HUES6 (cell line): ENCODE measurements around the gene PDCD1LG2.

Experiments used
- H3K27ac ChIP-seq: 2 replicates; pipeline ENCODE4 v1.7.0; 2013; ENCODE audit warnings: low read depth, mild to moderate bottlenecking, low read length, inconsistent platforms
- H3K27me3 ChIP-seq: 2 replicates; pipeline ENCODE4 v1.6.1; 2013; ENCODE audit warnings: low read length; ENCODE audit not compliant: control insufficient read depth, insufficient read depth
- H3K36me3 ChIP-seq: 2 replicates; pipeline ENCODE4 v1.6.1; 2013; ENCODE audit warnings: low read length; ENCODE audit not compliant: control insufficient read depth, insufficient read depth
- H3K4me1 ChIP-seq: 2 replicates; pipeline ENCODE4 v1.6.1; 2013; ENCODE audit warnings: low read length; ENCODE audit not compliant: control insufficient read depth, insufficient read depth
- H3K4me3 ChIP-seq: 2 replicates; pipeline ENCODE4 v1.5.1; 2013; ENCODE audit warnings: low read depth, low read length
- H3K9ac ChIP-seq: one replicate; pipeline ENCODE4 v1.6.1; 2013; ENCODE audit warnings: mild to moderate bottlenecking, low read length
- H3K9me3 ChIP-seq: 2 replicates; pipeline ENCODE4 v1.6.1; 2013; ENCODE audit warnings: low read depth, low read length; ENCODE audit not compliant: control insufficient read depth, insufficient read depth

Gene PDCD1LG2

DNA sequence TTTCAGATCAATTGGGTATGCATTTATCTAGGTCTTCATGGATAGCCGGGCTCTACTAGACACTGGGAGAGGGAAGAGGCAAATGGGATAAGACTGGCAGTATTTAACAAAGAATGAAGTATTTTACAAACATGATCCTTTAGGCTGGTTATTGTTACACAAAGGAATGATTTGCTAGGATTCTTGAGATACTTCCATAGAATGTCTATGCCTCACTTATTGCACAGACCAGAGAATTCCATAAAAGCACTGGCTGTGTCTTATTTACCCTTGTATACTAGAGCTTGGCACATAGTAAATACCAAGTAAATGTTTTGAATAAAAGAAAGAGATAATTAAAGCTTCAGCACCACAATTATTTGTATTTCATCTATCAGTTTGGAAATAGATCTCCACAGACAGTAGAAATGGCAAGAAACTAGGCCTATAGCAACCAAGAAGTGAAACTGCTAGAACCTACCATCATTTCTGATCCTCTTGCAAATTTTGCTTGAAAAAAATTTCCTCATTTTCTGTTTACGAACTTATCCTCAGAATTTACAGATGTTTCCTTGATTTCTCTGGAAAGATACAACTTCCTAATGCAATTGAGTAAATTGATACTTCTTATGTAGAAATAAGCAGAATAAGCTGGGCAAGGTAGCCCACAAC lies 3.8 kb downstream of the PDCD1LG2 start:
- Histone ChIP-seq H3K4me3 (no peak overlapping the region), H3K9ac (no peak overlapping the region)

DNA sequence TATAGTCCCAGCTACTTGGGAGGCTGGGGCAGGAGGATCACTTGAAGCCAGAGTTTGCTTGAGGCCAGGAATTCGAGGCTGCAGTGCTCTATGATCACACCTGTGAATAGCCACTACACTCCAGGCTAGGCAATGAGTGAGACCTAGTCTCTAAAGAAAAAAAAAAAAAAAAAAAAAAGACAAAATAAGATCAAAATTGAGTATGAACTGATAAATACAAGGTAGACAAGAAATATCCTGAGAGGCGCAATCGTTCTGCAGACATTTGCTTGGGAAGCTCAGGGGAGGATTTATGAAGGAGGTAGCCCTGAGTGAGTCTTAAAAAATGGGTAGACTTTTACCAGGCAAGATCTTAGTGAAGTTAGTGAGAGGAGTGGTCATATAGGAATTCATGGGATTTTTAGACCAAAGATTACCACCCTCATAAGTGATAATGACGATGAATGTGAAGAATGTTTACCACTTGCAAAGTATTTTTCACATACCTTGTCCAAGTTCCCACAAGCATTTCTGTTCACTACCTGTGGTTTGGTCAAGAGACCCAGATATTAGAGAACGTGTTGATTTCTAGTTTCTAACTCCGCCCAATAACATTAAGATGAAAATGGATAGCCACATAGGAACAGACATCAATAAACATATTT lies 4.4 kb downstream of the PDCD1LG2 start:
- H3K36me3 ChIP-seq = no peaks in the 10 kb centered on the region
- H3K9me3 ChIP-seq = no peaks in the 10 kb centered on the region
- H3K27ac ChIP-seq = no peak overlapping the region
- no peak overlapping the region for H3K9ac ChIP-seq
- H3K4me1 ChIP-seq = peaks cover 20% of the 10 kb centered on the region
- H3K4me3 ChIP-seq = no peak overlapping the region
- no peaks in the 10 kb centered on the region for H3K27me3 ChIP-seq

More for the DNA sequence above, 3.8 kb downstream of the PDCD1LG2 start:
- no peaks in the 10 kb centered on the region for H3K36me3 ChIP-seq
- H3K27me3 ChIP-seq = no peaks in the 10 kb centered on the region
- no peaks in the 10 kb centered on the region for H3K9me3 ChIP-seq
- H3K27ac ChIP-seq = no peak overlapping the region
- H3K4me1 ChIP-seq = peaks cover 15% of the 10 kb centered on the region

DNA sequence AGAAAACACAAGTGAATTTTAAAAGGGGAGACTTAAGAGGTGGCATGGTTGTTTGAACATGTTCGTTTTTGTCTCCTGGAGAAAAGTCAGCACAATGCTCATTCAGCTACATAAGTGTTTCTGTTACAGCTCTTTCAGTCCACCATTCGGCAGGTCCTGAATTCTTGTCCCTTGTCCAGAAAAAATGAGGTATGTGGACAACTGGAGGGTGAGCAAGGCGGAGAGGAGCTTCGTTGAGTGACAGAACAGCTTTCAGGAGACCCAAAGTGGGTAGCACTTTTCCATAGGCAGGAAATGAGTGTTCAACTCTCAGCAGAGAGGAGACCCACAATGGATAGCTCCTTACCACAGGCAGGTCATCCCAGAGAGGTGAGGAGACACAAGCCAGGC lies 4.9 kb downstream of the PDCD1LG2 start:
- Histone ChIP-seq H3K27ac (no peak overlapping the region), H3K9me3 (no peaks in the 10 kb centered on the region), H3K9ac (no peak overlapping the region), H3K27me3 (no peaks in the 10 kb centered on the region), H3K4me3 (no peak overlapping the region), H3K36me3 (no peaks in the 10 kb centered on the region), H3K4me1 (peaks cover 20% of the 10 kb centered on the region)

DNA sequence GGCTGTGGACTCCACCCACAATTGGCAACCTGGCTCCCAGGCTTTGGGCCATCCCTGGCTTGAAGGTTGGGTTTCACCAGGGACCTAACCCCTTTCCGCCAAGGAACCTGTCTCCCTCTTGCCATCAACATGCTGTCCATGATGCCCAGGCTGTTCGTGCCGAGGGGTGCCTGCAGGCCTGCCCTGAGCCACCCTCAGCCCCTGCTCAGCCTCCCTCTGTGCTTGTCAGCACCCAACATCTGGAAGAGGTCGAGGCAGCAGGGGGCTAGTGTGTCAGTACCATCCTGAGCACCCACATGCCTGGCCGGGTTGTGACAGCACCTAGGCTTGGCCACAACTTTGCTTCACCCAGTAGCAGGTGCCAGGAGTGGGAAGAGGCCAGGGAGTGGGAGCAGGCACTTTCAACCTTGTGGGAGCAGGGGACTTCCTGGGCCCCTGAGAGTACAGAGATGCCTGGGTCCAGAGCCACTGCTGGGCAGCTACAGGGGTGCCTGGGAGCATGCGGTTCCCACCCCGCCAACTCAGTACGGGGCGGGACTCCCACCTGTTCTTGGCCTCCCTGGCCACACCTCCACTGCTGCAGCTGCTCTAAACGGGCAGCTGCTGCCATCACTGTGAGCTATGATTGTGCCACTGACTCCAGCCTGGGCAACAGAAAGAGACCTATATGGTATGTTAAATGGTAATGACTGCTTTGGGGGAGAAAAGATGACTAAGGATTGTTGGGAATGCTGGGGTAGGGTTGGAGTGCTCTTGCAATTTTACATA lies 6.3 kb downstream of the PDCD1LG2 start:
- H3K9me3 ChIP-seq = 0 out of 2 replicates have a peak, but pooled peaks cover 3% of the 10 kb centered on the region
- peaks cover 15% of the 10 kb centered on the region; the same call in 1 of the 2 replicates for H3K4me1 ChIP-seq
- no peaks in the 10 kb centered on the region for H3K36me3 ChIP-seq
- no peaks in the 10 kb centered on the region for H3K27me3 ChIP-seq
- no peak overlapping the region for H3K27ac ChIP-seq
- no peak overlapping the region for H3K4me3 ChIP-seq
- no peak overlapping the region for H3K9ac ChIP-seq

DNA sequence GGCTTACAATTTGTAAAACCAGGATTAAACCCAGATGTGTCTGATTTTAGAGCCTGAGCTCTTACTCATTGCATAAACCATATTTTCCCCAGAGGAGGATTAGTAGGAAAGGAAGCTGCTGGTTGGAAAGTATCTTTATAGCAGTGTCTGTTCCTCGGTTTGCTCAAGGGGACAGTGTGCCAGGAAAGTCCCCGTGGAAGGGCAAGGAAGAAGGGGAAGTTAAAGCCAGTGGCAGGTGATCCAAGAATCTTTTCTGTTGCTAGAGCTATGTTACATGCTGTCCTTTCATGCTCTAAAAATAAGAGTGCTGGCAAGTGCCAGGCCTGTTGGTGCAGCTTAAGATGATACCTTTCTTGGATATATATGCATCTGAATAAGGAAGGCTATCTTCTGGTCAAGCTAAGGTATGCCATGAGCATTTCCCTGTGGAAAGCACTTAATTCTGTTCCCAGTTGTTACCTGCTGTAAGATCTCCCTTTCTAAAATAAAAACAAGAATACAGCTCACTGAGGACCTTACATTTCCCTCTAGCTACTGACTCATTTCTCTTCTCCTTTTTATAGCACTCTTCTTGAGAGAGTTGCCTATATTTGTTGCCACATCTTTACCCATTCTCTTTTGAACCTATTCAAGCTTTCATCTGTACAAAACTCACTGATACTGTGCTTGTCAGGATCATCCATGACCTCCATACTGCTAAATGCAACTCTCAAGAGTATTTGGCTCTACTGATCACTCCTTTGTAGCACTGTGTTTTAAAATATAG lies 8.0 kb downstream of the PDCD1LG2 start:
- Histone ChIP-seq H3K4me3 (no peak overlapping the region), H3K9ac (no peak overlapping the region), H3K36me3 (no peaks in the 10 kb centered on the region), H3K27ac (no peak overlapping the region), H3K9me3 (0 out of 2 replicates have a peak, but pooled peaks cover 3% of the 10 kb centered on the region), H3K27me3 (no peaks in the 10 kb centered on the region), H3K4me1 (peaks cover 15% of the 10 kb centered on the region; the same call in 1 of the 2 replicates)

DNA sequence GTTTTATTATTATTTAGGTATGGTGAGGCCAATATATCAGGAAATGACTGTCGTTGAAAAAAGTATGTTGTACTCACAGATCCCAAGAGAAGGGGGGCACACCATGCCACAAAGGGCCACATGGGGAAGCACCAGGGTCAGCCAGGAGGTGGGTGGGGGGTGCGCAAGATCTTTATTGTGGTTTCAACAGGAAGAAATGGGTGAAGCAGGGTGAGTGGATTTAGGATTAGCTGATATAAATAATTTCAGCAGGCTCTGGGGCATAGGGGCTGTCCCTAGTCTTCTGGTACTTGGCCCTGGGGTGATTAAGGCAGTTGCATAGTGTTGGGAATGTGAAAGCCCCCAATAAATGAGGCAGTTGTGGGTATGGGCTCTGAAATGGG lies 8.6 kb downstream of the PDCD1LG2 start:
- Histone ChIP-seq H3K4me3 (no peak overlapping the region), H3K9me3 (0 out of 2 replicates have a peak, but pooled peaks cover 3% of the 10 kb centered on the region), H3K36me3 (no peaks in the 10 kb centered on the region), H3K4me1 (peaks cover 15% of the 10 kb centered on the region; the same call in 1 of the 2 replicates), H3K27me3 (no peaks in the 10 kb centered on the region), H3K27ac (no peak overlapping the region), H3K9ac (no peak overlapping the region)

DNA sequence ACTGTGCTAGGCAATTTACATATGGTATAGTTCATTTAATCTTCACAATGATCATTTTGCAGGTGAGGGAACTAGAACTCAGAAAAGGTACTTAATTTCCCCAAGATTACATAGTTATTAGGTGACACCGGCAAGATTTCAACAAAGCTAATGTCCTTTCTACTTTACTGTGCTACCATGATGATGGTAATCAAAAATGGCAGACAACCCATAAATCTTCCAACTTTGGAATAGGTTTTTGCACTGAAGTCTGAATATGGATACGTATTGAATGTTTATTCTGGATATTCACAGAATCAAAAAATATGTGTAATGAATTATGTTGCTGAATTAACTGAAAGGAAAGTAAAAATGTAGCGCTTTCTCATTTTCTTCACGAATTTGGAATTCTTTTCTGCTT lies 13.8 kb downstream of the PDCD1LG2 start:
- no peak overlapping the region for H3K9ac ChIP-seq
- H3K27ac ChIP-seq = no peak overlapping the region
- H3K9me3 ChIP-seq = 0 out of 2 replicates have a peak, but pooled peaks cover 3% of the 10 kb centered on the region
- peaks cover 5% of the 10 kb centered on the region; the same call in 1 of the 2 replicates for H3K4me1 ChIP-seq
- H3K36me3 ChIP-seq = no peaks in the 10 kb centered on the region
- no peaks in the 10 kb centered on the region for H3K27me3 ChIP-seq
- no peak overlapping the region for H3K4me3 ChIP-seq

DNA sequence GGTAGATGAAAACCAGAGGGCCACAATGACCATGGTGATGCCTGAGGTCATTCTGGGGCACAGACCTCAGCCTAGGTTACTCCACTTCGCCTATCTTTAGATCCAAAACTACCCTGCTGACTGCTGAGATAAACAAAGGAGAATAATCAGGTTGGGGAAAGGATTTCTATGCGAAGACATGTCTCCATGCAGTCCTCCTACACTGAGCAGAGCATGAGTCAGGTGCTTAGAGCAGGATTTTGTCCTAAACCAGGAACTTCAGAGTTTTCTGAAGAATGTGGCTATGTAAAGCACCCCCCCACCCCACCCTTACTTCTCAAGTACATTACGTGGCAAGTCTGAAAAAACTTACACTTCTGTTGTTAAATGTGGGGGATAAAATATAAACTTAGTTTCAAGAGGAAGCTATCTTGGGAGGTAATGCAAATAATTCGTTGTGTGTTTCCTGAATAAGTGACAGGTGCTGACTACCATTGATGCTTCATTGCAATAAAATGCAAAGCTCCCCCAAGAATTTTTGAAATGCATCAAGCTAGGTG lies 19.4 kb downstream of the PDCD1LG2 start:
- Histone ChIP-seq H3K4me1 (peaks cover 10% of the 10 kb centered on the region; the same call in 1 of the 2 replicates), H3K27ac (no peak overlapping the region), H3K9ac (no peak overlapping the region), H3K36me3 (no peaks in the 10 kb centered on the region), H3K27me3 (no peaks in the 10 kb centered on the region), H3K9me3 (no peaks in the 10 kb centered on the region), H3K4me3 (no peak overlapping the region)

DNA sequence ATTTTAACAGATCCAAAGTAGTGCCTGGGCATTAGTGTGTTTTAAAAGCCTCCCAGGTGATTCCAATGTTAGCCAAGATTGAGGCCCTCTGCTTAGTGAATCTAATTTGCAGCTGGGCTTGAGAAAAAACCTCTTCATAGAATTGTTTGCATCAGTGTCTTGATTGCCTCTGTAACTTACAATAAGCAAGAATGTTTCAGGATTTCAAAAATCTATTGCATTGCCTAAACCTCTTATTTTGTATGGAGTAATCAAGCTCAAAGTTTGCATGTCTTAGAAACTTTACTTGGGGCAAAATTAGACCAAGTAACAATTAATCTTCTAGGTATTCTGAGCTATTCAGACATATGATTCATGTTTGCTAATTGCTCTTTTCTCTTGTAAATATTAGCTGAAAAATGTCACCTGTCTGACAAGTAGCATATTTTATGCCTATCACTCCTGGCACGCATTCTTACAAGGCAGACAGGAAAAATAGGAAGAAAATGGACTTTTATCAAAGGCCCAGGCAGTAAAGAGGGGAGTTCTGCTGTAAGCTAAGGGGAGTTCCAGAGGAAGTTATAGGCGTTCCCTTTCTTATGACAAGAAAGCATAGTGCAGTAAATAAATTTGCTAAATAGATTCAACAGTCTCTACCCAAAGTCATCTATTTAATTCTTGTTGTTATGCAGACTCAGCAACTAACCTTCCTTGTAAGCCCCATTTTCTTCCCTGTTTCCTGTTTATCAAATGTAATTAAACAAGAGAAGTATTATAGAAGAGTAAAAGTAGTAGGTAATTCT lies 21.0 kb downstream of the PDCD1LG2 start:
- Histone ChIP-seq H3K9ac (no peak overlapping the region), H3K27me3 (no peaks in the 10 kb centered on the region), H3K4me1 (peaks cover 10% of the 10 kb centered on the region; the same call in 1 of the 2 replicates), H3K4me3 (no peak overlapping the region), H3K9me3 (no peaks in the 10 kb centered on the region), H3K36me3 (no peaks in the 10 kb centered on the region), H3K27ac (no peak overlapping the region)

DNA sequence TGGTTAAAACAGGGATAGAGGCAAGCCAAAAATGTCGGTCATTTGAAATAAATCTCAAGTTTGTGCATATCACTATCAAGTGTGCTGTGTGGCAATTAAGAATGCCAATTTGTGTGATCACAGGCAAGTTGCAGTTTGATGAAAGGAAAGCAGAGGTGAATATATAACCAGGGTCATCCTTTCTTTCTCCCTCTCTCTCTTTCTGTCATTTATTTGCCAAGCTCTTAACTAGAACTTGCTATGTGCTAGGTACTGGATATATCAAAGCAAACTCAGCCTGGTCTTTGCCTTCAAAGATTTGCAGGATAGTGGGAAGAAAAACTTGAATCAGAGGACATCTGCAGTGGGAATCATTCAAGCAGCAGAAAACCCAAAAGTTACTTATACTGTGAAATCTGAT lies 22.0 kb downstream of the PDCD1LG2 start:
- H3K9me3 ChIP-seq = no peaks in the 10 kb centered on the region
- no peaks in the 10 kb centered on the region for H3K27me3 ChIP-seq
- no peaks in the 10 kb centered on the region for H3K36me3 ChIP-seq
- H3K27ac ChIP-seq = no peak overlapping the region
- no peak overlapping the region for H3K9ac ChIP-seq
- no peak overlapping the region for H3K4me3 ChIP-seq
- peaks cover 10% of the 10 kb centered on the region; the same call in 1 of the 2 replicates for H3K4me1 ChIP-seq
